Measurements from ENCODE around the gene XYLT2. TPM values are rescaled to one million over a fixed set of nuclear protein-coding genes. Genes with fewer than 3 reads are reported as not detected.
"Not testable (repeated sequence)": the region's sequence is repeated elsewhere in the genome, so short reads cannot be mapped to it uniquely, and the experiment has no call there.

The XYLT2 gene
- total and polyA plus RNA-seq, 4 donors: 15.3 to 35.9 (median 21.0) TPM

GRCh38 chr17:50397111-50397918, 51.4 kb downstream of the XYLT2 start, which contains the start of gene LRRC59:
TSS of gene LRRC59 (minus strand) at chr17:50397523. CDS start at chr17:50397317, 206 bp downstream.
- Histone ChIP-seq H3K4me3 (ENCODE audit: low read depth, low read length) (peak within 1 kb of the TSS; percentile 91), H3K27me3 (ENCODE audit: control insufficient read depth, insufficient read depth, low read length) (no peaks in the 10 kb centered on the region), H3K36me3 (ENCODE audit: control insufficient read depth, insufficient read depth, low read length) (peaks cover 20% of the 10 kb centered on the region), H3K9me3 (ENCODE audit: control insufficient read depth, insufficient read depth, low read length) (no peaks in the 10 kb centered on the region), H3K27ac (ENCODE audit: low read depth, low read length) (peak within 1 kb of the TSS; percentile 25), H3K4me1 (ENCODE audit: control insufficient read depth, insufficient read depth, low read length) (peaks cover 19% of the 10 kb centered on the region)
- DNase-seq (ENCODE audit: low read depth in 4 of 6, low spot score in 6 of 6): peak; percentile 63 to 94 (median 74)
- under 1% methylated on average over 70 of the region's 70 CpGs for WGBS (ENCODE audit: insufficient coverage)

- H3K9me3 ChIP-seq (ENCODE audit: control insufficient read depth, insufficient read depth, low read length): no peaks in the 10 kb centered on the region
- H3K4me3 ChIP-seq (ENCODE audit: low read depth, low read length): peak overlapping the region; percentile 91
- no peak for DNase-seq (ENCODE audit: low read depth in 4 of 6, low spot score in 6 of 6)
- H3K36me3 ChIP-seq (ENCODE audit: control insufficient read depth, insufficient read depth, low read length): peaks cover 14% of the 10 kb centered on the region
- WGBS (ENCODE audit: insufficient coverage): 54% methylated on average over 9 of the region's 9 CpGs
- H3K27ac ChIP-seq (ENCODE audit: low read depth, low read length): no peak overlapping the region
- peaks cover 19% of the 10 kb centered on the region for H3K4me1 ChIP-seq (ENCODE audit: control insufficient read depth, insufficient read depth, low read length)
- no peaks in the 10 kb centered on the region for H3K27me3 ChIP-seq (ENCODE audit: control insufficient read depth, insufficient read depth, low read length)
Measured at GRCh38 chr17:50397919-50398285, 52.0 kb downstream of the XYLT2 start.

- not testable (repeated sequence) for H3K36me3 ChIP-seq (ENCODE audit: control insufficient read depth, insufficient read depth, low read length); H3K27me3 ChIP-seq (ENCODE audit: control insufficient read depth, insufficient read depth, low read length); H3K4me3 ChIP-seq (ENCODE audit: low read depth, low read length); H3K9me3 ChIP-seq (ENCODE audit: control insufficient read depth, insufficient read depth, low read length); DNase-seq (ENCODE audit: low read depth in 4 of 6, low spot score in 6 of 6); H3K27ac ChIP-seq (ENCODE audit: low read depth, low read length)
- 100% methylated on average over 2 of the region's 3 CpGs for WGBS (ENCODE audit: insufficient coverage)
- peaks cover 19% of the 10 kb centered on the region for H3K4me1 ChIP-seq (ENCODE audit: control insufficient read depth, insufficient read depth, low read length)
Measured at GRCh38 chr17:50398672-50399071, 52.7 kb downstream of the XYLT2 start.

DNA sequence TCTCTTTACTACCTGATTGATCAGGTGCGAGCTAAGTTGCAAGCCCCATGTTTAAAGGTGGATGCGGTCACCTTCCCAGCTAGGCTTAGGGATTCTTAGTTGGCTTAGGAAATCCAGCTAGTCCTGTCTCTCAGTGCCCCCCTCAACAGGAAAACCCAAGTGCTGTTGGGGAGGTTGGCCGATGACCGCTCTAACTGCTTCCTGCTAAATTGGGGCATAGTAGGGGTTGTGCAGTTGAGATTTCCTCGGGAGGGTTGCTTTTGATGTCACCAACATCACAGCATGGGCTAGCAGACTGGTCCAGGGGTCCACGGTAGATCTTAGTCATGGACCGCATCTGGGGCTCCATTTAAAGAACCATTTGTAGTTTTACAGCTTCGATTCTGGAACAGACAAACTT, 53.7 kb downstream of the XYLT2 start:
- not testable (repeated sequence) for H3K27me3 ChIP-seq (ENCODE audit: control insufficient read depth, insufficient read depth, low read length); H3K36me3 ChIP-seq (ENCODE audit: control insufficient read depth, insufficient read depth, low read length); H3K9me3 ChIP-seq (ENCODE audit: control insufficient read depth, insufficient read depth, low read length); H3K27ac ChIP-seq (ENCODE audit: low read depth, low read length); DNase-seq (ENCODE audit: low read depth in 4 of 6, low spot score in 6 of 6); H3K4me3 ChIP-seq (ENCODE audit: low read depth, low read length)
- 96% methylated on average over 6 of the region's 8 CpGs for WGBS (ENCODE audit: insufficient coverage)
- H3K4me1 ChIP-seq (ENCODE audit: control insufficient read depth, insufficient read depth, low read length): peaks cover 19% of the 10 kb centered on the region

GRCh38 chr17:50405351-50405750, 59.4 kb downstream of the XYLT2 start:
- not testable (repeated sequence) for H3K4me1 ChIP-seq (ENCODE audit: control insufficient read depth, insufficient read depth, low read length); H3K27me3 ChIP-seq (ENCODE audit: control insufficient read depth, insufficient read depth, low read length); H3K27ac ChIP-seq (ENCODE audit: low read depth, low read length); DNase-seq (ENCODE audit: low read depth in 4 of 6, low spot score in 6 of 6); H3K36me3 ChIP-seq (ENCODE audit: control insufficient read depth, insufficient read depth, low read length); H3K4me3 ChIP-seq (ENCODE audit: low read depth, low read length); H3K9me3 ChIP-seq (ENCODE audit: control insufficient read depth, insufficient read depth, low read length)
- WGBS (ENCODE audit: insufficient coverage): no CpG with 5 or more reads among the region's 4 CpGs

DNA sequence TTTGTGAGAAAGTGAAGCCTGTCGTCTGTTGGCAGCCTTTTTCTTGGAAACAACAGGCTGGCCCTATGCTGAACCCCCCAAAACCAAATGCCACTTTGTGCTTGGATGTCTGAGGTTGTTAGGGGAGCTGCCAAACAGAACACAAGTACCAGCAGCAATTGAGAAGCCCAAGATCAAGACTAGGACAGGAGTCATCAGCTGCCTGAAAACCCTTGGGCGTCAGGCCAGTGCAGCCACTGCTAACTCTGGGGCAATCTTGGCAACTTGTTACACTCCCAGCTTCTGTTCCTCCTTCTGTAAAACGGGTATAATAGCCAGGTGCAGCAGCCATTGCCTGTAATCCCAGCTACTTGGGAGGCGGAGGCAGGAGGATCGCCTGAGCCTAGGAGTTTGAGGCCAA, 60.7 kb downstream of the XYLT2 start:
- DNase-seq (ENCODE audit: low read depth in 4 of 6, low spot score in 6 of 6): no peak
- H3K9me3 ChIP-seq (ENCODE audit: control insufficient read depth, insufficient read depth, low read length): no peaks in the 10 kb centered on the region
- no peaks in the 10 kb centered on the region for H3K27me3 ChIP-seq (ENCODE audit: control insufficient read depth, insufficient read depth, low read length)
- H3K27ac ChIP-seq (ENCODE audit: low read depth, low read length): no peak overlapping the region
- H3K36me3 ChIP-seq (ENCODE audit: control insufficient read depth, insufficient read depth, low read length): no peaks in the 10 kb centered on the region
- WGBS (ENCODE audit: insufficient coverage): 53% methylated on average over 2 of the region's 5 CpGs
- H3K4me1 ChIP-seq (ENCODE audit: control insufficient read depth, insufficient read depth, low read length): no peaks in the 10 kb centered on the region
- no peak overlapping the region for H3K4me3 ChIP-seq (ENCODE audit: low read depth, low read length)

DNA sequence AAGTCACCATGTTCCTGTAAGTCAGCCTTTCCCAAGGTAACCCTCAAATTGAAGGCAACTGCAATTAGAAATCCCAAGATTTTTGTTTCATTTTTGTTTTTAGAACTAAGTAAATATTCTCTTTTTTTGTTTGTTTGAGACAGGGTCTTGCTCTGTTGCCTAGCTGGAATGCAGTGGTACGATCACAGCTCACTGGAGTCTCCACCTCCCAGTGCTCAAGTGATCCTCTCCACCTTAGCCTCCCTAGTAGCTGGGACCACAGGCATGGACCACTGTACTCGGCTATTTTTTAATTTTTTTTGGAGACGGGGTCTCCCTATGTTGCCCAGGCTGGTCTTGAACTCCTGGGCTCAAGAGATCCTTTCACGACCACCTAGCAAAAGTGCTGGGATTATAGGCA, 62.0 kb downstream of the XYLT2 start:
- Histone ChIP-seq H3K27me3 (ENCODE audit: control insufficient read depth, insufficient read depth, low read length) (no peaks in the 10 kb centered on the region), H3K4me3 (ENCODE audit: low read depth, low read length) (no peak overlapping the region), H3K4me1 (ENCODE audit: control insufficient read depth, insufficient read depth, low read length) (no peaks in the 10 kb centered on the region), H3K36me3 (ENCODE audit: control insufficient read depth, insufficient read depth, low read length) (no peaks in the 10 kb centered on the region), H3K9me3 (ENCODE audit: control insufficient read depth, insufficient read depth, low read length) (no peaks in the 10 kb centered on the region), H3K27ac (ENCODE audit: low read depth, low read length) (no peak overlapping the region)
- 89% methylated on average over 3 of the region's 4 CpGs for WGBS (ENCODE audit: insufficient coverage)
- no peak for DNase-seq (ENCODE audit: low read depth in 4 of 6, low spot score in 6 of 6)

Small RNA genes lying within 50 kb of the gene (small RNA-seq; reads per million reads assigned to genes)
- not detected for gene RF00019 (ENCODE audit: low replicate concordance)

Other genes with a start within 250 kb of the XYLT2 start
- gene SAMD14, start 216.0 kb upstream of the XYLT2 start, total RNA-seq: 10 to 100 TPM; 13.2 to 14.6 TPM
- 10 to 100 TPM; 79.3 to 91.6 TPM for gene SAMD14, start 216.0 kb upstream of the XYLT2 start, polyA plus RNA-seq (ENCODE audit: insufficient read length in 2 of 2)
- gene PPP1R9B, start 195.4 kb upstream of the XYLT2 start, total RNA-seq: 10 to 100 TPM; 23.7 to 40.8 TPM
- 100 to 1,000 TPM; 102 TPM for gene PPP1R9B, start 195.4 kb upstream of the XYLT2 start, polyA plus RNA-seq (ENCODE audit: insufficient read length in 2 of 2)
- gene SGCA, start 180.1 kb upstream of the XYLT2 start, total RNA-seq: under 1 TPM; 0.72 to 0.99 TPM
- 1 to 10 TPM; 1.4 to 3.0 TPM for gene SGCA, start 180.1 kb upstream of the XYLT2 start, polyA plus RNA-seq (ENCODE audit: insufficient read length in 2 of 2)
- gene COL1A1, start 144.5 kb upstream of the XYLT2 start, total RNA-seq: 1,000 to 10,000 TPM; 1,525 to 2,315 TPM
- gene COL1A1, start 144.5 kb upstream of the XYLT2 start, polyA plus RNA-seq (ENCODE audit: insufficient read length in 2 of 2): 1,000 to 10,000 TPM in 1 of 2 donors, 100 to 1,000 TPM in 1; 586 to 1,058 TPM
- gene TMEM92, start 71.7 kb upstream of the XYLT2 start, total RNA-seq: 1 to 10 TPM; 1.2 to 3.3 TPM
- gene TMEM92, start 71.7 kb upstream of the XYLT2 start, polyA plus RNA-seq (ENCODE audit: insufficient read length in 2 of 2): 1 to 10 TPM in 1 of 2 donors, under 1 TPM in 1; 0.49 to 3.0 TPM
- 10 to 100 TPM; 45.3 to 98.7 TPM for gene MRPL27, start 27.1 kb downstream of the XYLT2 start, total RNA-seq
- gene MRPL27, start 27.1 kb downstream of the XYLT2 start, polyA plus RNA-seq (ENCODE audit: insufficient read length in 2 of 2): 10 to 100 TPM; 70.1 to 76.7 TPM
- 1 to 10 TPM; 3.1 to 5.5 TPM for gene EME1, start 27.1 kb downstream of the XYLT2 start, total RNA-seq
- 1 to 10 TPM; 6.8 to 7.5 TPM for gene EME1, start 27.1 kb downstream of the XYLT2 start, polyA plus RNA-seq (ENCODE audit: insufficient read length in 2 of 2)
- 10 to 100 TPM; 45.7 to 47.7 TPM for gene LRRC59, start 51.4 kb downstream of the XYLT2 start, total RNA-seq
- gene LRRC59, start 51.4 kb downstream of the XYLT2 start, polyA plus RNA-seq (ENCODE audit: insufficient read length in 2 of 2): 10 to 100 TPM; 60.7 to 63.9 TPM
- 10 to 100 TPM; 10.1 to 50.7 TPM for gene ACSF2, start 80.1 kb downstream of the XYLT2 start, total RNA-seq
- gene ACSF2, start 80.1 kb downstream of the XYLT2 start, polyA plus RNA-seq (ENCODE audit: insufficient read length in 2 of 2): 10 to 100 TPM; 21.2 to 26.7 TPM
- gene CHAD, start 122.8 kb downstream of the XYLT2 start, total RNA-seq: under 1 TPM; 0.55 to 0.89 TPM
- gene CHAD, start 122.8 kb downstream of the XYLT2 start, polyA plus RNA-seq (ENCODE audit: insufficient read length in 2 of 2): 10 to 100 TPM in 1 of 2 donors, 1 to 10 TPM in 1; 9.2 to 13.6 TPM
- 10 to 100 TPM; 17.2 to 27.3 TPM for gene RSAD1, start 132.7 kb downstream of the XYLT2 start, total RNA-seq
- 10 to 100 TPM; 41.8 to 54.7 TPM for gene RSAD1, start 132.7 kb downstream of the XYLT2 start, polyA plus RNA-seq (ENCODE audit: insufficient read length in 2 of 2)
- 1 to 10 TPM; 1.1 to 3.4 TPM for gene MYCBPAP, start 162.3 kb downstream of the XYLT2 start, total RNA-seq
- gene MYCBPAP, start 162.3 kb downstream of the XYLT2 start, polyA plus RNA-seq (ENCODE audit: insufficient read length in 2 of 2): 1 to 10 TPM; 2.5 to 5.0 TPM
- gene EPN3, start 186.6 kb downstream of the XYLT2 start, total RNA-seq: 1 to 10 TPM in 1 of 2 donors, under 1 TPM in 1; 0.39 to 1.3 TPM
- gene EPN3, start 186.6 kb downstream of the XYLT2 start, polyA plus RNA-seq (ENCODE audit: insufficient read length in 2 of 2): 1 to 10 TPM; 1.8 to 3.7 TPM
- gene SPATA20, start 201.0 kb downstream of the XYLT2 start, total RNA-seq: 10 to 100 TPM; 31.5 to 43.3 TPM
- gene SPATA20, start 201.0 kb downstream of the XYLT2 start, polyA plus RNA-seq (ENCODE audit: insufficient read length in 2 of 2): 10 to 100 TPM; 44.7 to 45.9 TPM
- 10 to 100 TPM; 10.6 to 21.0 TPM for gene CACNA1G, start 214.6 kb downstream of the XYLT2 start, total RNA-seq
- 10 to 100 TPM; 25.3 to 37.6 TPM for gene CACNA1G, start 214.6 kb downstream of the XYLT2 start, polyA plus RNA-seq (ENCODE audit: insufficient read length in 2 of 2)